Keratinocyte (primary cell): ENCODE results near the gene RDH5. TPM values are rescaled to one million over a fixed set of nuclear protein-coding genes. Genes with fewer than 3 reads are reported as not detected.

Experiments used
- DNase-seq: peaks from one replicate; pipeline ENCODE4 v3.0.0-alpha.2; 2011; ENCODE audit warnings: low read depth, missing footprints, low spot score
- FAIRE-seq: peaks from 2 replicates; lab custom pipeline; 2011; peaks lifted over from hg19 to GRCh38; lab: Jason Lieb, UNC
- H2AFZ ChIP-seq: 2 replicates; pipeline ENCODE4 v1.6.0; 2012; ENCODE audit warnings: low read length, control low read depth, inconsistent platforms; ENCODE audit not compliant: control insufficient read depth
- H3K27ac ChIP-seq: 2 replicates; pipeline ENCODE4 v1.5.1; 2011; ENCODE audit warnings: low read length; ENCODE audit not compliant: control insufficient read depth, insufficient read depth
- H3K27me3 ChIP-seq: 3 replicates; pipeline ENCODE4 v1.6.0; 2011; ENCODE audit warnings: low read length; ENCODE audit not compliant: control insufficient read depth, insufficient read depth; ENCODE audit errors: extremely low read depth
- H3K36me3 ChIP-seq, 2 experiments: 2 replicates in 1 of 2; 3 replicates in 1 of 2; pipeline ENCODE4 v1.5.1; 2011; ENCODE audit warnings: low read length in 2 of 2, mild to moderate bottlenecking in 1 of 2; ENCODE audit not compliant: control insufficient read depth in 2 of 2, insufficient read depth in 2 of 2; ENCODE audit errors: extremely low read depth in 1 of 2
- H3K4me1 ChIP-seq: 3 replicates; pipeline ENCODE4 v1.5.1; 2011; ENCODE audit warnings: low read length; ENCODE audit not compliant: control insufficient read depth, insufficient read depth; ENCODE audit errors: extremely low read depth
- H3K4me2 ChIP-seq: 3 replicates; pipeline ENCODE4 v1.6.0; 2011; ENCODE audit warnings: low read depth, low read length; ENCODE audit not compliant: control insufficient read depth, insufficient read depth; ENCODE audit errors: extremely low read depth
- H3K4me3 ChIP-seq, 3 experiments: fragments of 200-600 bp in 1 of 3; sonication (generic) in 1 of 3; 2 replicates in 2 of 3; 3 replicates in 1 of 3; pipeline ENCODE4 v1.5.1; 2011 to 2016; ENCODE audit warnings: low read length in 3 of 3, mild to moderate bottlenecking in 3 of 3, control low read depth in 2 of 3, inconsistent platforms in 1 of 3, low read depth in 1 of 3, mixed read lengths in 1 of 3, mixed run types in 1 of 3, moderate library complexity in 1 of 3; ENCODE audit not compliant: control insufficient read depth in 2 of 3, insufficient read depth in 2 of 3; ENCODE audit errors: extremely low read depth in 1 of 3
- H3K79me2 ChIP-seq: 2 replicates; pipeline ENCODE4 v1.6.0; 2012; ENCODE audit warnings: low read length; ENCODE audit not compliant: control insufficient read depth, insufficient read depth
- H3K9ac ChIP-seq: 3 replicates; pipeline ENCODE4 v1.6.0; 2011; ENCODE audit warnings: low read length; ENCODE audit not compliant: control insufficient read depth, insufficient read depth; ENCODE audit errors: extremely low read depth
- H3K9me1 ChIP-seq: 3 replicates; pipeline ENCODE4 v1.6.0; 2011; ENCODE audit warnings: low read length; ENCODE audit not compliant: control insufficient read depth, insufficient read depth; ENCODE audit errors: extremely low read depth
- H3K9me3 ChIP-seq: 2 replicates; pipeline ENCODE4 v1.5.1; 2012; ENCODE audit warnings: low read depth, low read length; ENCODE audit not compliant: control insufficient read depth
- H4K20me1 ChIP-seq: 3 replicates; pipeline ENCODE4 v1.6.0; 2011; ENCODE audit warnings: low read length; ENCODE audit not compliant: control insufficient read depth, insufficient read depth; ENCODE audit errors: extremely low read depth
- CTCF ChIP-seq, 3 experiments: IDR thresholded peaks in 1 of 3; conservative IDR thresholded peaks in 1 of 3; optimal IDR thresholded peaks in 1 of 3; 2 replicates in 2 of 3; 3 replicates in 1 of 3; pipeline versions ENCODE3 to v1.5.1; 2011; ENCODE audit warnings: low read length in 3 of 3, mild to moderate bottlenecking in 3 of 3, moderate library complexity in 2 of 3, control low read depth in 1 of 3, inconsistent platforms in 1 of 3; ENCODE audit not compliant: insufficient read depth in 2 of 3; ENCODE audit errors: extremely low read depth in 1 of 3
- EZH2 ChIP-seq: IDR thresholded peaks from one replicate; pipeline ENCODE4 v1.6.1; 2012; ENCODE audit warnings: inconsistent platforms, mild to moderate bottlenecking, low read length, moderate library complexity
- dilution Hi-C: fragments of 300-500 bp; cut with MboI; formaldehyde crosslinking; loops from one replicate; pipeline ENCODE4 v1.7.0; 2020; ENCODE audit warnings: low sequenced_read_pairs; ENCODE audit not compliant: extremely low pct_ligation_motif_present
- polyA plus RNA-seq, 5 experiments: library from polyadenylated mRNA; depleted of rRNA in 3 of 5; stranded (reverse) in 3 of 5; stranded (forward) in 1 of 5; unstranded in 1 of 5; fragments of >200 nt; gene quantifications; 1 replicate in 1 of 5; 2 replicates in 3 of 5; 3 replicates in 1 of 5; pipeline versions ENCODE4 v1.2.1 to v1.2.3, GENCODE V29; 2011 to 2012; ENCODE audit warnings: missing spikeins in 2 of 5, low read depth in 1 of 5, low replicate concordance in 1 of 5

Gene RDH5
- polyA plus RNA-seq, 1 donor (not counting 4 experiments of a cell fraction or from before 2014, with no cell fraction given) = 1.2 TPM

GRCh38 chr12:55765736-55766290 lies 45.6 kb downstream of the RDH5 start:
- Histone ChIP-seq H4K20me1 (no peaks in the 10 kb centered on the region), H3K36me3 (peaks cover 8 to 18% of the 10 kb centered on the region in 2 experiments), H2AFZ (no peak overlapping the region), H3K4me1 (no peaks in the 10 kb centered on the region), H3K9me1 (no peaks in the 10 kb centered on the region), H3K9me3 (no peaks in the 10 kb centered on the region), H3K79me2 (peaks cover 6% of the 10 kb centered on the region), H3K27me3 (no peaks in the 10 kb centered on the region), H3K4me3 (no peak overlapping the region), H3K9ac (no peak overlapping the region), H3K4me2 (no peak overlapping the region), H3K27ac (no peak overlapping the region)
- FAIRE-seq (no peak), DNase-seq (no peak)
- no peak for TF ChIP-seq CTCF (optimal IDR thresholded peaks at IDR 0.05 in 1 of 3, IDR thresholded peaks at IDR 0.05 in 1 of 3, conservative IDR thresholded peaks at IDR 0.05 in 1 of 3; ENCODE audit: extremely low read depth in 1 of 3, insufficient read depth in 2 of 3, low read length in 3 of 3)
- no peak for TF ChIP-seq EZH2
- dilution Hi-C loops = no loop called here

GRCh38 chr12:55767156-55767555 lies 47.0 kb downstream of the RDH5 start:
- Histone ChIP-seq H3K4me3 (no peak overlapping the region), H3K4me2 (no peak overlapping the region), H2AFZ (no peak overlapping the region), H3K27ac (no peak overlapping the region), H4K20me1 (no peaks in the 10 kb centered on the region), H3K36me3 (peaks cover 16 to 18% of the 10 kb centered on the region in 2 experiments), H3K4me1 (no peaks in the 10 kb centered on the region), H3K27me3 (no peaks in the 10 kb centered on the region), H3K9me1 (no peaks in the 10 kb centered on the region), H3K9ac (no peak overlapping the region), H3K79me2 (peaks cover 15% of the 10 kb centered on the region), H3K9me3 (no peaks in the 10 kb centered on the region)
- DNase-seq = no peak
- FAIRE-seq = no peak
- dilution Hi-C loops = no loop called here
- TF ChIP-seq CTCF (optimal IDR thresholded peaks at IDR 0.05 in 1 of 3, IDR thresholded peaks at IDR 0.05 in 1 of 3, conservative IDR thresholded peaks at IDR 0.05 in 1 of 3; ENCODE audit: extremely low read depth in 1 of 3, insufficient read depth in 2 of 3, low read length in 3 of 3) = no peak
- no peak for TF ChIP-seq EZH2
